ENCODE results near the gene C9orf72. TPM values are rescaled to one million over a fixed set of nuclear protein-coding genes. Genes with fewer than 3 reads are reported as not detected.
A peak's percentile ranks its signal among the peaks of the same experiment; 100 is the strongest.

Gene C9orf72
- total and polyA plus RNA-seq, 3 donors from 2014 or later, result 27.9 to 38.5 (median 32.0) TPM

DNA sequence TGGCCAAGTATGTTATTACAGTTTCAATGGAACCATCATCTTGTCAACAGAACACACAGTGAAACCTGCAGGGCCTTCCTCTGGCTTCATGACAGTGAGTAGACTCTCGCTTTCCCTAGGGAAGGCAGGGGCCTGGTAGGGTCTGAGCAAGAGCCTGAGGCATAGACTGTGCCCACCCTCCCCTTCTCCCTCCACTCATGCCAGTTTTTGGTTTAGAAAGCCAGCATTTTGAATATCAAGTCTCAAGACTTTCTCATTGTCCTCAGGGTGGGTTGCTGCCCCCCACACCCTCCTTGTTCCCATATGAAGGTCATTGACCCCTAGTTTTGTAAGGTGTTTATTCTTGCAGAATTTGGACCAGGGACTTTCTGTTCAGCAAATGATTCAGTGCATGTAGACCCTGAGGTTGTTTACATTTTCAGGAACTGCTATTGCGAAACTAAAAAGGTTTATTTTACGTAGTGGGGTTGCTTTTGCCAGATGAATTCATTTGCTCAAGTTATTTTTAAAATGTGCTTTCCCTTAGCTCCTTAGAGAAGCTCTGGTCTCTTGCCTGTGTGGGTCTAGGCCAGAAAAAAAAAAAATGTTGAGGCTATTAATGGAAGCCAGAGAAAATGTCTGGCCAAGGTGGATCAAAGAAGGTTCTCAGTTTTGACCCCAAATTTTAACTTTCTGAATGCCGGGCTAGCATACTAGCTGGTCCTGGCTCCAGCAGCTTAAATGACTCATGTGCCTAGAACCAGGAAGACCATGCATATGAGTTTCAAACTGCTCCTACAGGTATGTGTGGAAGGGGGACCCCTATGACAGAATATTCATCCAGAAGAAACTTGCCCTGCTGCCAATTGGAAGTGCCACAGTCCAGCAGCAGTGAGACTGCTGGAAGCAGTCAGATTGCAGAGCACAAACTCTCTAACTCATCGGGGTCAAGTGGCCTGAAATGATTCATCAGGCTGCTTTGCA lies 33.5 kb downstream of the C9orf72 start:
- H3K27ac ChIP-seq, result peak overlapping the region; percentile 46 to 81
- H3K4me1 ChIP-seq, result peaks cover 14% of the 10 kb centered on the region
- no peaks in the 10 kb centered on the region for H3K9me3 ChIP-seq
- H3K4me3 ChIP-seq, result no peak overlapping the region
- H3K27me3 ChIP-seq, result no peaks in the 10 kb centered on the region
- no peak for DNase-seq
- intact Hi-C loops (cut with DNase I; ENCODE audit: low total_unique reads), result no loop called here
- WGBS, 2 donors, result 66 to 75% methylated on average over 5 of the region's 5 CpGs
- no peak for TF ChIP-seq POLR2A (IDR thresholded peaks at IDR 0.05)
- no peak for TF ChIP-seq CTCF (IDR thresholded peaks at IDR 0.05)
- no peaks in the 10 kb centered on the region for H3K36me3 ChIP-seq (ENCODE audit: low read depth, missing control alignments)

DNA sequence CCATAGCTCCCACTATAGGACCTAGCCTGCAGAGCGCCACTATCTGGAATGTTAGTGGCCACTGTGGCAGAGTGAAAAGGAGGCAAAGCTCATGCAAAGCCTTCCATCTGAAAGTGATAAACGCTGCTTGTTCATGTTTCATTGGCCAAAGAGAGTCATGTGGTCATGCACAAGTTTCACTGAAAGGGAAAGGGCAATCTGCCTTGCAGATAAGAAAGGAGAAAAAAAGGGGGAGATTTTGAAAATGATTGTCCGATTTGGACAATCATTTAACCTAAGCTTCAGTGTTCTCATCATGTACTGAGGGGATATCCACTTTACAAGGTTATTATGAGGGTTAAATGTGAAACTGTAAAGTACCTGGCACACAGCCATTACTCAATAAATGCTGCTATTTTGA lies 34.6 kb downstream of the C9orf72 start:
- H3K9me3 ChIP-seq, result no peaks in the 10 kb centered on the region
- WGBS, 2 donors, result 92% methylated on average over 3 of the region's 3 CpGs
- no peak overlapping the region for H3K4me3 ChIP-seq
- no peak for TF ChIP-seq POLR2A (IDR thresholded peaks at IDR 0.05)
- TF ChIP-seq CTCF (IDR thresholded peaks at IDR 0.05), result no peak
- no peak for DNase-seq
- intact Hi-C loops (cut with DNase I; ENCODE audit: low total_unique reads), result no loop called here
- H3K27me3 ChIP-seq, result no peaks in the 10 kb centered on the region
- no peak overlapping the region for H3K27ac ChIP-seq
- H3K36me3 ChIP-seq (ENCODE audit: low read depth, missing control alignments), result no peaks in the 10 kb centered on the region
- peaks cover 14% of the 10 kb centered on the region for H3K4me1 ChIP-seq

- DNase-seq, result no peak
- Histone ChIP-seq H3K36me3 (ENCODE audit: low read depth, missing control alignments) (no peaks in the 10 kb centered on the region), H3K4me3 (no peak overlapping the region), H3K27me3 (no peaks in the 10 kb centered on the region), H3K27ac (no peak overlapping the region), H3K4me1 (peaks cover 14% of the 10 kb centered on the region), H3K9me3 (no peaks in the 10 kb centered on the region)
- intact Hi-C loops (cut with DNase I; ENCODE audit: low total_unique reads), result no loop called here
- TF ChIP-seq CTCF (IDR thresholded peaks at IDR 0.05), result no peak
- no peak for TF ChIP-seq POLR2A (IDR thresholded peaks at IDR 0.05)
- 94 to 100% methylated on average over 1 of the region's 1 CpG for WGBS, 2 donors
These were observed 35.5 kb downstream of the C9orf72 start for GRCh38 chr9:27537756-27538155.

DNA sequence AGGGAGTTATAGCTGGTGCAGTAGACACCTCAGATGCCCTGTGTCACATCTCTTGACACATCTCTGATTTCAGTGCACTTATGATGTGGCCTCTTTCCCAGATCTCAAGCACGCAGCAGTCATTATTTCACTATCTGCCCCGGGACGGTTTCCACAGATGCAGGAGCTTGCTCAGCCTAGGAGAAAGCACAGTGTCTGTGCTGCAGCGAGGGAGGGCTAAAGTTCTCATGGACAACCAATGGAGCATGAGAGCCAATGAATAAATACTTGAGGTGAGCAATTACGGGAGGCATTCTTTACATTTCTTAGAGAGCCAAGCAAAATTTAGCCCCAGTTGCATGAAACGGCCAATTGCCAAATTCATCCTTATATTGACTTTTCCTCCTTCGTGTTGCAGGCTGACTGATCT lies 36.2 kb downstream of the C9orf72 start:
- WGBS, 2 donors, result 84 to 93% methylated on average over 7 of the region's 7 CpGs
- intact Hi-C loops (cut with DNase I; ENCODE audit: low total_unique reads), result no loop called here

More for the DNA sequence above, 36.2 kb downstream of the C9orf72 start:
- no peaks in the 10 kb centered on the region for H3K27me3 ChIP-seq
- TF ChIP-seq POLR2A (IDR thresholded peaks at IDR 0.05), result no peak
- no peak for TF ChIP-seq CTCF (IDR thresholded peaks at IDR 0.05)
- no peak overlapping the region for H3K27ac ChIP-seq
- H3K36me3 ChIP-seq (ENCODE audit: low read depth, missing control alignments), result no peaks in the 10 kb centered on the region
- no peaks in the 10 kb centered on the region for H3K9me3 ChIP-seq
- no peak overlapping the region for H3K4me3 ChIP-seq
- DNase-seq, result no peak
- H3K4me1 ChIP-seq, result peaks cover 14% of the 10 kb centered on the region
